D721Med (cell line): ENCODE data around the gene HMOX2.

ENCODE experiments used
- DNase-seq: peaks from one replicate; pipeline ENCODE4 v3.0.0; 2011; ENCODE audit warnings: low spot score; ENCODE audit not compliant: insufficient read length
- FAIRE-seq: peaks from 2 replicates; lab custom pipeline; 2011; peaks lifted over from hg19 to GRCh38; lab: Jason Lieb, UNC
- CTCF ChIP-seq: IDR thresholded peaks from 2 replicates; pipeline ENCODE4 v1.5.1; 2012; ENCODE audit warnings: mild to moderate bottlenecking, control low read depth; ENCODE audit not compliant: insufficient read depth; ENCODE audit errors: missing control alignments

Gene HMOX2

GRCh38 chr16:4557973-4558372 lies 81.8 kb downstream of the HMOX2 start:
- FAIRE-seq (no peak), DNase-seq (no peak)
- TF ChIP-seq CTCF = no peak
